ENCODE results near the gene KCNJ14. TPM values are rescaled to one million over a fixed set of nuclear protein-coding genes. Genes with fewer than 3 reads are reported as not detected.
"Not testable (repeated sequence)": the region's sequence is repeated elsewhere in the genome, so short reads cannot be mapped to it uniquely, and the experiment has no call there.

KCNJ14 gene
- total RNA-seq, 4 donors from 2014 or later = 0.16 to 0.42 (median 0.27) TPM; not detected in 1

DNA sequence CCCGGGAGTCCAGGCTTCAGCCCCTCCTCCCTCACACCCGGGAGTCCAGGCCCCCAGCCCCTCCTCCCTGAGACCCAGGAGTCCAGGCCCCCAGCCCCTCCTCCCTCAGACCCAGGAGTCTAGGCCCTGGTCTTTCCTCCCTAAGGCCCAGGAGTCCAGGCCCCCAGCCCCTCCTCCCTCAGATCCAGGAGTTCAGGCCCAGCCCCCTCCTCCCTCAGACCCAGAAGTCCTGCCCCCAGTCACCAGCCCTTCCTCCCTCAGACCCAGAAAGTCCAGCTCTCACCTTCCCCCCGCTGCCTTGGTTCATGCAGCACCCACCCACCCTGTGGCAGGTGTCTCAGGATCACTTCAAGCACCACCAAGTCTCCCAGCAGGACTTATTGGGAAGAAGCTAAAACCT, 27.9 kb downstream of the KCNJ14 start:
- H3K9me3 ChIP-seq = no peaks in the 10 kb centered on the region
- H3K4me3 ChIP-seq = no peak overlapping the region
- TF ChIP-seq POLR2A (IDR thresholded peaks at IDR 0.05) (no peak), POLR2AphosphoS5 (IDR thresholded peaks at IDR 0.05) (no peak), EP300 (IDR thresholded peaks at IDR 0.05) (no peak)
- TF ChIP-seq, protein P1, sequence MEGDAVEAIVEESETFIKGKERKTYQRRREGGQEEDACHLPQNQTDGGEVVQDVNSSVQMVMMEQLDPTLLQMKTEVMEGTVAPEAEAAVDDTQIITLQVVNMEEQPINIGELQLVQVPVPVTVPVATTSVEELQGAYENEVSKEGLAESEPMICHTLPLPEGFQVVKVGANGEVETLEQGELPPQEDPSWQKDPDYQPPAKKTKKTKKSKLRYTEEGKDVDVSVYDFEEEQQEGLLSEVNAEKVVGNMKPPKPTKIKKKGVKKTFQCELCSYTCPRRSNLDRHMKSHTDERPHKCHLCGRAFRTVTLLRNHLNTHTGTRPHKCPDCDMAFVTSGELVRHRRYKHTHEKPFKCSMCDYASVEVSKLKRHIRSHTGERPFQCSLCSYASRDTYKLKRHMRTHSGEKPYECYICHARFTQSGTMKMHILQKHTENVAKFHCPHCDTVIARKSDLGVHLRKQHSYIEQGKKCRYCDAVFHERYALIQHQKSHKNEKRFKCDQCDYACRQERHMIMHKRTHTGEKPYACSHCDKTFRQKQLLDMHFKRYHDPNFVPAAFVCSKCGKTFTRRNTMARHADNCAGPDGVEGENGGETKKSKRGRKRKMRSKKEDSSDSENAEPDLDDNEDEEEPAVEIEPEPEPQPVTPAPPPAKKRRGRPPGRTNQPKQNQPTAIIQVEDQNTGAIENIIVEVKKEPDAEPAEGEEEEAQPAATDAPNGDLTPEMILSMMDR (IDR thresholded peaks at IDR 0.05) = no peak
- no peaks in the 10 kb centered on the region for H3K27me3 ChIP-seq
- H3K36me3 ChIP-seq = peaks cover 0 to 12% of the 10 kb centered on the region in 2 donors
- no peak overlapping the region for H3K27ac ChIP-seq
- ATAC-seq = no peak
- peaks cover 0 to 39% (median 6%) of the 10 kb centered on the region in 3 donors for H3K4me1 ChIP-seq
- 89 to 100% methylated on average over 1 of the region's 3 CpGs for WGBS, 2 donors (ENCODE audit: low coverage in 1 of 2)

DNA sequence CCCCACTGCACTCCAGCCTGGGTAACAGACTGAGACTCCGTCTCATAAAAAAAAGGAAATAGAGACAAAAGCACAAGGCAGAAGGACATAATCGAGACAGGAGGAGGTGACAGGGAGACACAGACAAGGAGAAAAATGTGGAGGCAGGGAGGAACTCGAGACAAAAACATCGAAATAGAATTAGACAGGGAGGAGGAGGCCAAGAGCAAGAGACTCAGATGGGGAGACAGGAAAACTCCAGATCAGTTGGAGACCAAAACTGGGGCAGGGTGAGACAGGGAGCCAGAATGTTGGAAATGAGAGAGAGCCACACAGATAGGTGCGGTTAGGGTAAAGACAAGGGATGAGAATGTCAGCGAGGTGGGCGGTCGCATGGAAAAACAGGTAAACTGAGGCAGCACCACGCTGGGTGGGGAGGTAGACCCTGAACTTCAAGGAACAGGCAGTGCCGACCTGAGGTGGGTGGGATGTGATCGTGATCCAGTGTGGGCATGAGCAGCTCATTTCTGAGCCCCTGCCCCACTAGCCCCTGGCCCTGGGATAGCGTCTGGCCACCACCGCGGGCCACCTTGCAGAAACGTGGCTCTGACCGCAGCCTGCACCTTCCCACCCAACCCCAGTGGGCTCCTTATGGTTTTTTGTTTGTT, 29.0 kb downstream of the KCNJ14 start:
- no peaks in the 10 kb centered on the region for H3K9me3 ChIP-seq
- WGBS, 2 donors (ENCODE audit: low coverage in 1 of 2) = 47 to 81% methylated on average over 3 to 16 of the region's 16 CpGs
- peaks cover 0 to 1% of the 10 kb centered on the region in 2 donors for H3K36me3 ChIP-seq
- peaks cover 0 to 43% (median 6%) of the 10 kb centered on the region in 3 donors for H3K4me1 ChIP-seq
- no peaks in the 10 kb centered on the region for H3K27me3 ChIP-seq
- no peak overlapping the region for H3K27ac ChIP-seq
- TF ChIP-seq POLR2A (IDR thresholded peaks at IDR 0.05) (no peak), EP300 (IDR thresholded peaks at IDR 0.05) (no peak), POLR2AphosphoS5 (IDR thresholded peaks at IDR 0.05) (no peak)
- TF ChIP-seq, protein P1 (IDR thresholded peaks at IDR 0.05) = no peak
- no peak overlapping the region for H3K4me3 ChIP-seq
- no peak for ATAC-seq

DNA sequence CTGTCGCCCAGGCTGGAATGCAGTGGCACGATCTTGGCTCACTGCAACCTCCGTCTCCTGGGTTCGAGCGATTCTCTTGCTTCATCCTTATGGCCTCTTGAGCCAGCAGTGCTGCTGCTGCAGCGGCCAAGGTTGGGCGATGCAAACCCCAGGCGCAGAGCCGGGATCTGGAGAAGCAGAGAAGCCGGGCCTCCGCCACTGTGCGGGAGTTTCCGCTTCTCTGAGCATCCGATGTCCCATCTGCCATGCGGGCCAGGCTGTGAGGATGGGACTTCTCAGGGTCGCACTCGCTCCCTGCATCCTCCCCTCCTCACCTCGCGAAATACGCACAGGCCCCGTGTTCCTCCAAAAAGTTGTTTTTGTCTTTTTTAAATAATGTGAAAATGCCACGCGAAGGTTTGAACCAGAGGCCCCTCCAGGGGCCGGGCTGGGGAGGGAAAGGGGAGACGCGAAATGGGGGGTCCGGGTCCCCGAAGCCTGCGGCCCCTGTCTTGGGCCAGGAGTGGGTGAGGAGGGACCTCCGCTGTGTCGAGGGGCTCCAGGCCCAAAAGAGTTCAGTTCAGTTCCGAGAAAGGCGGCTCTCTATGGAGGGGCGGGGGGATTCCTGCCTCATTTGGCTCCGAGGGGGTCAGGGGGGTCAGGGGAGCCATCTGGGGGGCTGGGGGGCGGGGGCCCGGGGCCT, 29.7 kb downstream of the KCNJ14 start:
- Histone ChIP-seq H3K4me1 (peaks cover 0 to 44% (median 6%) of the 10 kb centered on the region in 3 donors), H3K27ac (no peak overlapping the region), H3K9me3 (no peaks in the 10 kb centered on the region), H3K36me3 (no peaks in the 10 kb centered on the region), H3K27me3 (no peaks in the 10 kb centered on the region), H3K4me3 (no peak overlapping the region)
- 59 to 77% methylated on average over 5 to 8 of the region's 37 CpGs for WGBS, 2 donors (ENCODE audit: low coverage in 1 of 2)
- no peak for ATAC-seq
- TF ChIP-seq, protein P1 (IDR thresholded peaks at IDR 0.05) = no peak
- TF ChIP-seq POLR2A (IDR thresholded peaks at IDR 0.05) = no peak
- no peak for TF ChIP-seq POLR2AphosphoS5 (IDR thresholded peaks at IDR 0.05)
- no peak for TF ChIP-seq EP300 (IDR thresholded peaks at IDR 0.05)

DNA sequence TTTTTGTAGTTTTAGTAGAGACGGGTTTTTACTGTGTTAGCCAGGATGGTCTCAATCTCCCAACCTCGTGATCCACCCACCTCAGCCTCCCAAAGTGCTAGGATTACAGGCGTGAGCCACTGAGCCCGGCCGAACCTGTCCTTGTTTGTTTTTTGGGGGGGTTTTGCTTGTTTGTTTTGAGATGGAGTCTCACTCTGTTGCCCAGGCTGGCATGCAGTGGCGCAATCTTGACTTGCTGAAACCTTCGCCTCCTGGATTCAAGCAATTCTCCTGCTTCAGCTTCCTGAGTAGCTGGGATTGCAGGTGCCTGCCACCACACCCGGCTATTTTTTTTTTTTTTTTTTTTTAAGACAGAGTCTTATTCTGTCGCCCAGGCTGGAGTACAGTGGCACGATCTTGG, 31.3 kb downstream of the KCNJ14 start:
- WGBS, 2 donors (ENCODE audit: low coverage in 1 of 2) = 69 to 89% methylated on average over 3 to 9 of the region's 10 CpGs
- not testable (repeated sequence) for ATAC-seq, H3K27me3 ChIP-seq, H3K9me3 ChIP-seq, H3K27ac ChIP-seq, H3K36me3 ChIP-seq, H3K4me3 ChIP-seq
- peaks cover 0 to 45% (median 15%) of the 10 kb centered on the region in 3 donors for H3K4me1 ChIP-seq

DNA sequence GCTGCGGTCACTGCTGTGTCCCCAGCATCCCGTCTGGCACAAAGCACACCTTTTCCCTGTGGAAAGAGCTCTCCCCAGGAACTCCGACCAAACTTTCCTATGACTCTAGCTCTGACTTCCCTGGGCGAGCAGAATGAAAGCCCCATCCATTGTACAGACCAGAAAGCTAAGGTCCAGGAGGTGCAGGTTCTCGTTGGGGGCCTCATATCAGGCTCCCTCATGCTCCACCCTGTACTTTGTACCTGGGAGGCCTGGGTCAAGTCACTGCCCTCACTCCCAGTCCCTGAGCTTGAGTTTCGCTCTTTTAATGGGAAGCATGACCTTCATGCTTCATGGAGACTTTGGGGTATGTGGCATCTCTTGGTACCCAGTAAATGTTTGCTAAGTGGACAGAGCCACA, 32.2 kb downstream of the KCNJ14 start:
- no peak for ATAC-seq
- 79% methylated on average over 5 of the region's 6 CpGs; no CpG with 5 or more reads in 1 of the 2 donors for WGBS, 2 donors (ENCODE audit: low coverage in 1 of 2)
- Histone ChIP-seq H3K9me3 (no peaks in the 10 kb centered on the region), H3K4me1 (peaks cover 0 to 45% (median 18%) of the 10 kb centered on the region in 3 donors), H3K27ac (peak overlapping the region in 3 of 4 donors; percentile 69 to 81 (median 70)), H3K36me3 (no peaks in the 10 kb centered on the region), H3K27me3 (no peaks in the 10 kb centered on the region), H3K4me3 (no peak overlapping the region)
- no peak for TF ChIP-seq POLR2AphosphoS5 (IDR thresholded peaks at IDR 0.05)
- TF ChIP-seq POLR2A (IDR thresholded peaks at IDR 0.05) = no peak
- TF ChIP-seq, protein P1 (IDR thresholded peaks at IDR 0.05) = no peak
- no peak for TF ChIP-seq EP300 (IDR thresholded peaks at IDR 0.05)

Measured in gastroesophageal sphincter (tissue), 4 donors.